Cardiac muscle cell (in vitro differentiated cells and primary cell): ENCODE data around the gene HSBP1. TPM values are rescaled to one million over a fixed set of nuclear protein-coding genes. Genes with fewer than 3 reads are reported as not detected.

ENCODE experiments used
- DNase-seq, 2 donors: peaks; one replicate each; pipeline versions ENCODE4 v3.0.0 to v3.0.0-alpha.2; 2010 to 2017; ENCODE audit warnings: low read depth in 1 of 2, low spot score in 1 of 2
- H3K27ac ChIP-seq: fragments of 200-600 bp; sonication (generic); 2 replicates; pipeline ENCODE4 v1.5.1; 2016
- H3K27me3 ChIP-seq: fragments of 200-600 bp; sonication (generic); 2 replicates; pipeline ENCODE4 v1.6.0; 2016; ENCODE audit warnings: control low read depth
- H3K36me3 ChIP-seq: fragments of 200-600 bp; sonication (generic); 2 replicates; pipeline ENCODE4 v1.5.1; 2016; ENCODE audit warnings: control low read depth
- H3K4me1 ChIP-seq: fragments of 200-600 bp; sonication (generic); 2 replicates; pipeline ENCODE4 v1.8.1; 2017; ENCODE audit warnings: low read depth, mild to moderate bottlenecking, mixed run types
- H3K4me3 ChIP-seq: fragments of 200-600 bp; sonication (generic); 2 replicates; pipeline ENCODE4 v1.5.1; 2016; ENCODE audit warnings: mild to moderate bottlenecking
- H3K9me3 ChIP-seq: fragments of 200-600 bp; sonication (generic); 2 replicates; pipeline ENCODE4 v1.5.1; 2017; ENCODE audit warnings: low read depth, mild to moderate bottlenecking, control low read depth
- polyA plus RNA-seq: library from polyadenylated mRNA; unstranded; fragments of >200 nt; fragmentation: Nextera tagmentation; extraction: Ambion mirVana; gene quantifications from 2 replicates; pipeline ENCODE4 v1.2.1, GENCODE V29; 2016
- total RNA-seq: library from RNA; depleted of rRNA; stranded (reverse); fragments of >200 nt; gene quantifications from 2 replicates; pipeline ENCODE4 v1.2.3, GENCODE V29; 2016
- TF ChIP-seq, protein P1 (sequence below): IDR thresholded peaks from 2 replicates; pipeline ENCODE4 v1.5.1; 2012; ENCODE audit warnings: low read depth, mild to moderate bottlenecking, low read length

HSBP1 gene
- total and polyA plus RNA-seq, 2 experiments from 2014 or later: 16.7 to 529 TPM

DNA sequence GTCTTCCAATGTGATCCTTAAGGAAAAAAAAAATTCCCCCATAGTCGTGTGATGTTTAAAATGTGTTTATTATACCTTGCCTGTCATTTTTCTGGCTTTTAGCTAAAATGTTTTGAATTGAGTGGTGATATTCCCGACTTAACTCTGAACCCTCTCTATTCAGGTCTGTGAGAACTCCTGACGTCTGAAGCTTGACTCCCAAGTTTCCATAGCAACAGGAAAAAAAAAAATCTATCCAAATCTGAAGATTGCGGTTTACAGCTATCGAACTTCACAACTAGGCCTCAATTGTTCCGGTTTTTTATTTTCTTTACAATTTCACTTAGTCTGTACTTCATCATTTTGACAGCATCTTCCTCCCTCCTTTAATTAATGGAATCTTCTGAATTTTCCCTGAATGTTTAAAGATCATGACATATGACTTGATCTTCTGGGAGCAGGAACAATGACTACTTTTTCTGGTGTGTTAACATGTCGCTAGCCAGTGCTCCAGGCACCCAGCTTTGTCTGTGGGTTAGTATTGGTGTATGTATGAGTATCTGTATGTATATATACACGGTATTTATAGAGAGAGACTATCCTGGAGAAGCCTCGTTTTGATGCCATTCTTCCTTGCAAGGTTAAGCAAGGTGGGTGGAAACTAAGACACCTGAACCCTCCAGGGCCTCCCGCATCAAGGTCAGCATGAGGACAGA lies 12.8 kb upstream of the HSBP1 start:
- H3K4me1 ChIP-seq: no peaks in the 10 kb centered on the region
- no peaks in the 10 kb centered on the region for H3K36me3 ChIP-seq
- peak in 1 of 2 donors; percentile 23 for DNase-seq
- H3K27me3 ChIP-seq: no peaks in the 10 kb centered on the region
- TF ChIP-seq, protein P1, sequence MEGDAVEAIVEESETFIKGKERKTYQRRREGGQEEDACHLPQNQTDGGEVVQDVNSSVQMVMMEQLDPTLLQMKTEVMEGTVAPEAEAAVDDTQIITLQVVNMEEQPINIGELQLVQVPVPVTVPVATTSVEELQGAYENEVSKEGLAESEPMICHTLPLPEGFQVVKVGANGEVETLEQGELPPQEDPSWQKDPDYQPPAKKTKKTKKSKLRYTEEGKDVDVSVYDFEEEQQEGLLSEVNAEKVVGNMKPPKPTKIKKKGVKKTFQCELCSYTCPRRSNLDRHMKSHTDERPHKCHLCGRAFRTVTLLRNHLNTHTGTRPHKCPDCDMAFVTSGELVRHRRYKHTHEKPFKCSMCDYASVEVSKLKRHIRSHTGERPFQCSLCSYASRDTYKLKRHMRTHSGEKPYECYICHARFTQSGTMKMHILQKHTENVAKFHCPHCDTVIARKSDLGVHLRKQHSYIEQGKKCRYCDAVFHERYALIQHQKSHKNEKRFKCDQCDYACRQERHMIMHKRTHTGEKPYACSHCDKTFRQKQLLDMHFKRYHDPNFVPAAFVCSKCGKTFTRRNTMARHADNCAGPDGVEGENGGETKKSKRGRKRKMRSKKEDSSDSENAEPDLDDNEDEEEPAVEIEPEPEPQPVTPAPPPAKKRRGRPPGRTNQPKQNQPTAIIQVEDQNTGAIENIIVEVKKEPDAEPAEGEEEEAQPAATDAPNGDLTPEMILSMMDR: no peak
- no peak overlapping the region for H3K27ac ChIP-seq
- no peak overlapping the region for H3K4me3 ChIP-seq
- H3K9me3 ChIP-seq: no peaks in the 10 kb centered on the region

DNA sequence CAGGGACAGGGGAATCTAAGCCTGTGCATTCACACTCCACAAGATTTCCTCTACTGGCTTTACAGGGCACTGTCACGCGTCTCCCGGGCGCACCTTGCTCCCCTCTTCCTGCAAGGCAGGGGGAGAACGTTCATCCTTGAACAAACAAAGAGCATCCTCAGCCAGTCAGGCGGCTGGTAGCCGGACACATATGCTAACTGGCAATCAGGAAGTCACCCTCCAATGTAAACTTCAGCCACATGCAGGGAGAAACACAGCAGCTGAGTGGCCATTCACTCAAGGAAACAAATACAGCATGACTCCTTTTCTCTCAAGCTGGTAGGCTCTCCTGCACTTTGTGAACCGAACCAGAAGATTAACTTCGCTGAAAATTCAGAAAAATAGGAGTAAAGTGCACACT lies 10.8 kb upstream of the HSBP1 start:
- H3K9me3 ChIP-seq: no peaks in the 10 kb centered on the region
- DNase-seq: no peak

DNA sequence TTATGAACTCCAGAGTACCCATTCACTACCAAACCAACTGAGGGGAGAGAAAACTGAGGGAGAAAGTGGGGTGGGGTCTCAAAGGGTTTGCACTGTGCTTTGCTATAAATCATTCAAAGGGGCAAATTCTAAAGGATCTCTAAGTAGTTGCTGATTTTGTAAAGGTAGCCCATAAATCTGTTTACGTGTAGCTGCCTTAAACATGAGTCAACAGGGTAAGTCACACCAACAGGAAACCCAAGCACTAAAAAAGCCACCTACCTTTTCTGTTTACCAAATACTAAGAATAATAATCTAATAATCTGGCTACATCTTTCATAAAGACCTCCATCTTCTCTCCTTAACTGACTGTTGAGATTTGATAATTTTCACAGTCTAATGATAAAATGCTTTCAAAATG lies 8.4 kb upstream of the HSBP1 start:
- H3K27ac ChIP-seq: no peak overlapping the region
- H3K27me3 ChIP-seq: no peaks in the 10 kb centered on the region
- no peak for DNase-seq
- H3K4me3 ChIP-seq: no peak overlapping the region
- no peaks in the 10 kb centered on the region for H3K4me1 ChIP-seq
- TF ChIP-seq, protein P1: no peak
- H3K9me3 ChIP-seq: no peaks in the 10 kb centered on the region
- no peaks in the 10 kb centered on the region for H3K36me3 ChIP-seq

More for the DNA sequence above, 10.8 kb upstream of the HSBP1 start:
- H3K27me3 ChIP-seq: no peaks in the 10 kb centered on the region
- no peak overlapping the region for H3K27ac ChIP-seq
- TF ChIP-seq, protein P1: no peak
- no peaks in the 10 kb centered on the region for H3K36me3 ChIP-seq
- no peak overlapping the region for H3K4me3 ChIP-seq
- no peaks in the 10 kb centered on the region for H3K4me1 ChIP-seq

DNA sequence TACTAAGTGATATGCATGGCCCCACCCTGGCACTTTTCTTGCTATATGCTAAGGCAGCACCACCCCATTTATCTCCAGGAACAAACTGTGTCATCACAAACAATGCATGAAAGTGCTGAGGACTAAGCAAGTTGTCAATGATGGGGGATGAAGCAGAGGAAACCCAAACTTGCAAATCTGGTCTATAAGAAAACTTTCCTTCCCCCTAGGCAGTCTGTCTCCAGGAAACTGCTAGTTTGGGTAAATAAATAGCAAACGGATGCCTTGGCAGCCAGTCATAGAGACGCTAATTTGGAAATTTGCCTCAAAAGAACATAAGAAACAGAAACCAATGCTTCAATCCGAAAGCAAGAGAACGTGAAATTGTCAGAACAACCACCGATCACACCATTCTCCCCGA lies 5.6 kb upstream of the HSBP1 start:
- TF ChIP-seq, protein P1: no peak
- no peak overlapping the region for H3K4me3 ChIP-seq
- H3K4me1 ChIP-seq: no peaks in the 10 kb centered on the region
- peak in 1 of 2 donors; percentile 75 for DNase-seq
- no peaks in the 10 kb centered on the region for H3K9me3 ChIP-seq
- H3K27me3 ChIP-seq: no peaks in the 10 kb centered on the region
- no peak overlapping the region for H3K27ac ChIP-seq
- H3K36me3 ChIP-seq: no peaks in the 10 kb centered on the region

DNA sequence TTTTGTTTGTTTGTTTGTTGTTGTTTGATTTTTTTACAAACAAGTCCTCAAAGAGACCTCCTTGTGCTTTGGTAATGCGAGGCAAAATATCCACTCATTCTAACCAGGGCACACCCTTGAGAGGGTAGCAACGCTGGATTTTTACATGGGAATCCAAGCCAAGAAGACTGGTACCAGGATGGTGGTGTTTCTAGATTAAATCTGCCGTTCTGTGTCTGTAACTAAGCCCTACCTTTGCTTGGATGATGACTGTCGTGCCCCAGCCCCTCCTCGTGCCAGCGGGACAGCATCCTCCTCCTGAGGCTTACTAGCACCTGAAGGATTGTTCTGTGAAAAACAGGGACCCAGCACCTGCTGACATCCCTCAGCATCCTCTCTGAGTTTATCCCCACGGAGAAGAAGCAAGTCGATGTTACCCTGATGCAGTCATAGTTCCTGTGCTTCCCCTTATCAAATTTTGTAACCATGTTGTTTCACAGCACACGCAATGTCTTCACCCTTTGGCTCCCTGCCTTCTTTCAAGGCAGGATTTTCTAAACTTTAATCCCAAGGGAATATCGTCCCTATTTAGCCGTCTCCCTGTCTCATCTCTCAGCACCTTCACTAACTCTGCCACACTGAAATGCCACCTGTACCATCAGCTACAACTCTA lies 5.1 kb upstream of the HSBP1 start:
- peak in 1 of 2 donors; percentile 52 for DNase-seq
- Histone ChIP-seq H3K27ac (no peak overlapping the region), H3K27me3 (no peaks in the 10 kb centered on the region), H3K4me3 (no peak overlapping the region), H3K36me3 (no peaks in the 10 kb centered on the region), H3K9me3 (no peaks in the 10 kb centered on the region), H3K4me1 (no peaks in the 10 kb centered on the region)
- TF ChIP-seq, protein P1: no peak
